ENCODE data around the gene TMC3. TPM values are rescaled to one million over a fixed set of nuclear protein-coding genes. Genes with fewer than 3 reads are reported as not detected.

TMC3 gene
- total RNA-seq, 1 donor from 2014 or later, result 0.13 TPM

DNA sequence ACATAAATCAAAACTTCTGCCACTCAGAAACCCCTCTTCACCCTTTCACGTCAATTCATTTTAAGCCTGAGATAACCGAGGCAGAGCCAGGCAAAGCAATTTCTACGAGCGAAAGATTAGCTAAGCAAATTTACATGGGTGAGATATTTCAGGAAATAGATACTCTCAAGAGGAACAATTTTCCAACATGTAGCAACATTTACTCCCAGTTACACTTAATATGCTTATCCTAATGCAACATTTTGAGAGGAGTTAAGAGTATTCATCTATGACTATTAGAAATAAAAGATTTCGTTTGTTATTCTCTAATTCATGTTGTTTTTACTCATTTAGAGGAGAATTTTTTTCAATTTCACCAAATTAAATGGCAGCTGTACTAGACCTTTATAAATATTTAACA, 837 bp downstream of the TMC3 start:
- Mint-ChIP-seq H3K4me3 (no peak overlapping the region), H3K27ac (no peak overlapping the region), H3K36me3 (no peaks in the 10 kb centered on the region), H3K4me1 (peaks cover 18% of the 10 kb centered on the region), H3K27me3 (ENCODE audit: insufficient read depth, low read depth) (no peaks in the 10 kb centered on the region), H3K9me3 (no peaks in the 10 kb centered on the region)
- no peaks in the 10 kb centered on the region for H3K36me3 ChIP-seq
- peak overlapping the region; percentile 50 for H3K4me2 ChIP-seq
- no peak overlapping the region for H2AFZ ChIP-seq (replicated peaks)
- no peak overlapping the region for H3K9ac ChIP-seq
- peaks cover 5% of the 10 kb centered on the region for H3F3A ChIP-seq (ENCODE audit: low read depth)
- no peaks in the 10 kb centered on the region for H3K27me3 ChIP-seq
- no peaks in the 10 kb centered on the region for H4K20me1 ChIP-seq (ENCODE audit: low read depth)
- no peak overlapping the region for H3K27ac ChIP-seq
- TF ChIP-seq CTCF (IDR thresholded peaks at IDR 0.05), result no peak
- H3K4me3 ChIP-seq, result no peak overlapping the region
- H3K9me3 ChIP-seq (ENCODE audit: low read depth), result no peaks in the 10 kb centered on the region
- peaks cover 14% of the 10 kb centered on the region for H3K4me1 ChIP-seq
- DNase-seq (ENCODE audit: low spot score), result no peak
- no peaks in the 10 kb centered on the region for H3K79me2 ChIP-seq (ENCODE audit: low read depth)

- no peaks in the 10 kb centered on the region for H3K79me2 ChIP-seq (ENCODE audit: low read depth)
- H3K4me2 ChIP-seq, result no peak overlapping the region
- no peak overlapping the region for H3K27ac ChIP-seq
- no peak overlapping the region for H3K9ac ChIP-seq
- Mint-ChIP-seq H3K4me3 (no peak overlapping the region), H3K4me1 (peaks cover 18% of the 10 kb centered on the region), H3K36me3 (no peaks in the 10 kb centered on the region), H3K27ac (no peak overlapping the region), H3K9me3 (no peaks in the 10 kb centered on the region), H3K27me3 (ENCODE audit: insufficient read depth, low read depth) (no peaks in the 10 kb centered on the region)
- peaks cover 14% of the 10 kb centered on the region for H3K4me1 ChIP-seq
- H3K4me3 ChIP-seq, result no peak overlapping the region
- no peaks in the 10 kb centered on the region for H3K27me3 ChIP-seq
- H4K20me1 ChIP-seq (ENCODE audit: low read depth), result no peaks in the 10 kb centered on the region
- H3K36me3 ChIP-seq, result no peaks in the 10 kb centered on the region
- no peak for DNase-seq (ENCODE audit: low spot score)
- H2AFZ ChIP-seq (replicated peaks), result no peak overlapping the region
- H3K9me3 ChIP-seq (ENCODE audit: low read depth), result no peaks in the 10 kb centered on the region
- TF ChIP-seq EZH2 (IDR thresholded peaks at IDR 0.05), result no peak
- no peak for TF ChIP-seq CTCF (IDR thresholded peaks at IDR 0.05)
- no peak for TF ChIP-seq EZH2phosphoT487 (IDR thresholded peaks at IDR 0.05)
- peaks cover 5% of the 10 kb centered on the region for H3F3A ChIP-seq (ENCODE audit: low read depth)
These were observed 1.4 kb downstream of the TMC3 start for GRCh38 chr15:81372575-81372974.

DNA sequence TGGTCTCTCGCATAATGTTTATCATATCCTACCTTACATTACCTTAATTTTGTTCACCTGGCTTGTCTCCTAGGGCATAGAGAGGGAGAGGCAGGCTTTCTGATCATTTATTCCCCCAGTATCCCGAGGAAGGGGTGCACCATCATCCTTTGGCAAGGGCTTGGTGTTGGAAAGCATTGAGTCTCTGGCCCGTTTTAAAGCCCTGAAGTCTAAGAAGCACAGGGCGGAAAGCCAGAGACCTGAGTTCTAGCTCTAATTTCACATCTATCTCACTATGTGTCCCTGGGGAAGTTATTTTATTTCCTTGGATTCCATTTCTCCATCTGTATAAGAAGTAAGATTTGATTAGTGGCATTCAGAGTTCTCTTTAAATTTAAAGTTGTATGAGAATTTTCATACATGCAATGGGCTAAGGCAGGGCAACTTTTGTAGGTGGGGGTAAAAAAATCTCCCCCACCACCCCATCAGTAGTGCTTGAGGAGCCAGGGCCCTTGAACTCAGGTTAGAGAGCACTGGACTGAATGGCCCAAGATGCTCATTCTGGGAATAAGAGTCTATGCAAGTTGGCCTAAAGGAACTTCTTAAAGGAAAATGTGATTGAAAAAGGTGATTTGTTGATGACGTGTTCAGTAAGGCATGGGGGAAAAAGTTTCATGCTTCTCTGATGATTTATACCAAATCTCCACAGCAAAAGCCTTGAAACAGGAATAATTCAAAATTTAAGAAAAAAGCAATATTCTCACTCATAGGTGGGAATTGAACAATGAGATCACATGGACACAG, 10.1 kb downstream of the TMC3 start:
- no peaks in the 10 kb centered on the region for H3F3A ChIP-seq (ENCODE audit: low read depth)
- Mint-ChIP-seq H3K4me1 (no peaks in the 10 kb centered on the region), H3K27me3 (ENCODE audit: insufficient read depth, low read depth) (peaks cover 2% of the 10 kb centered on the region), H3K36me3 (no peaks in the 10 kb centered on the region), H3K4me3 (no peak overlapping the region), H3K9me3 (no peaks in the 10 kb centered on the region), H3K27ac (no peak overlapping the region)
- no peaks in the 10 kb centered on the region for H4K20me1 ChIP-seq (ENCODE audit: low read depth)
- no peak overlapping the region for H2AFZ ChIP-seq (replicated peaks)
- H3K9ac ChIP-seq, result no peak overlapping the region
- no peaks in the 10 kb centered on the region for H3K9me3 ChIP-seq (ENCODE audit: low read depth)
- no peak overlapping the region for H3K4me3 ChIP-seq
- no peak overlapping the region for H3K27ac ChIP-seq
- H3K79me2 ChIP-seq (ENCODE audit: low read depth), result no peaks in the 10 kb centered on the region
- no peak for DNase-seq (ENCODE audit: low spot score)
- H3K27me3 ChIP-seq, result no peaks in the 10 kb centered on the region
- no peak overlapping the region for H3K4me2 ChIP-seq
- TF ChIP-seq EZH2 (IDR thresholded peaks at IDR 0.05) (no peak), CTCF (IDR thresholded peaks at IDR 0.05) (no peak), EZH2phosphoT487 (IDR thresholded peaks at IDR 0.05) (no peak)
- no peaks in the 10 kb centered on the region for H3K4me1 ChIP-seq
- no peaks in the 10 kb centered on the region for H3K36me3 ChIP-seq

Measured in neural progenitor cell (in vitro differentiated cells).